Erythroblast (primary cell): ENCODE measurements around the gene TMEM272.
"Not testable (repeated sequence)": the region's sequence is repeated elsewhere in the genome, so short reads cannot be mapped to it uniquely, and the experiment has no call there.

Experiments
- DNase-seq, 2 experiments: peaks; one replicate each; lab custom pipeline; 2025; lab: John Stamatoyannopoulos, UW
- GATA1 ChIP-seq: IDR thresholded peaks from 2 replicates; pipeline ENCODE4 v1.6.1; 2011; ENCODE audit warnings: low read depth, mild to moderate bottlenecking, control low read depth, low read length, moderate library complexity
- POLR2A ChIP-seq: IDR thresholded peaks from 2 replicates; pipeline ENCODE4 v1.6.1; 2011; ENCODE audit warnings: mild to moderate bottlenecking, low read length

Gene TMEM272

DNA sequence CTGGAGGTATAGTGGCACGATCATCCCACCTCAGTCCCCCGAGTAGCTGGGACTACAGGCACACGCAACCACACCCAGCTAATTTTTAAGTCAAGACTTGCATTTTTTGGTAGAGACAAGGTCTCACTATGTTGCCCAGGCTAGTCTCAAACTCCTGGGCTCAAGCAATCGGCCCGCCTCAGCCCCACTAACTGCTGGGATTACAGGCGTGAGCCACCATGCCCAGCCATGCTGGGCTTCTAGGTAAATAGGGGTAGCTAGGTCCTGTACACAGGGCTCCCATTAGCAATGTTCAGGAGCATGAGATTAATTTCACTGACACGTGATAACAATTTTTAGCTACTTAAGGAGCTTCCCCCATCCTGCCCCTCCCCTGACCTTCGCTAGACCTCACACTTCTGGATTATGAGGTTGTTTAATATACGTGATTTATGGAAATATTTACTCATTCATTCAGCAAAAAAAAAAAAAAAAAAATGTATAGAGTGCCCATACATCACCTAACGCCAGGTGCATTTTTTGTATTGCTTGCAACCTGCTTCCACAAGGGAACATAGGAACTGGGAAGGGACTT, 19.2 kb downstream of the TMEM272 start:
- TF ChIP-seq GATA1 (no peak), POLR2A (no peak)
- DNase-seq = no peak

DNA sequence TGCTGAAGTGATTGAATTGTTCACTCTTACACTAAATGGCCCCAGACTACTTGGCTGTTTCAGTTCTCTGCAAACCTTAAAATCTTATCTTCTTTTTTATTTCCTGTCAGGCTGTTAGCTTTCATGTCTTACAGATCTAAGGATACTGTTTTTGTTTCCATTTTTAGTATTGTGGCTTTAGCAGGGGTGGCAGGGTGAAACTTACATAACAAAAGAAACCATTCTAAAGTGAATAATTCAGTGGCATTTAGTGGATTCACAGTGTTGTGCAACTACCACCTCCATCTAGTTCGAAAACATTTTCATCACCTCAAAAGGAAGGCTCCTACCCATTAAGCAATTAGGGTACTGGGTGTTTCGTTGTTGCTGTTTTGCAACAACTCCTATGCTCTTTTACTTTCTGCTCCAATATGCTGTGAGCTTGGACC, 19.8 kb downstream of the TMEM272 start:
- no peak for DNase-seq
- TF ChIP-seq POLR2A = no peak
- TF ChIP-seq GATA1 = no peak

- not testable (repeated sequence) for DNase-seq
These were observed 20.3 kb downstream of the TMEM272 start for GRCh38 chr13:51824712-51825111.

DNA sequence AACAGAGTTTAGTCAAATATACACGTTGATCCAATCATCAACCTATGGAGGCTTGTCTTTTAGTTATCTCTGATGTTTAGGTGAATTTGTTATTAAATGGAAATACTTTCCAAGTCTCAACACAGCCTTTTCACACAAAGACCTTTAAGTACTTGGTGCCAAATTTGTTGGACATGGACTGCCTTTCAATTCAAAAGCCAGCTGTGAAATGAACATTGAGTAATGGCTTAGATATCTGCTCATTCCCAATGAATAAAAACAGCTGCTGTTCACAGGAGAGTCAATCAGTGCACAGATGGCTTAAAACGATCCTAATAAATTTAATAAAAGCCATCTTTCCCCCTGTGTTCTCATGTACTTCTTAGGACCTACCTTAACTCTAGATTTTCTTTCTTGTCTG, 21.1 kb downstream of the TMEM272 start:
- TF ChIP-seq GATA1 (no peak), POLR2A (no peak)
- no peak for DNase-seq

GRCh38 chr13:51823359-51823758, 21.6 kb downstream of the TMEM272 start:
- TF ChIP-seq POLR2A (no peak), GATA1 (no peak)
- no peak for DNase-seq

DNA sequence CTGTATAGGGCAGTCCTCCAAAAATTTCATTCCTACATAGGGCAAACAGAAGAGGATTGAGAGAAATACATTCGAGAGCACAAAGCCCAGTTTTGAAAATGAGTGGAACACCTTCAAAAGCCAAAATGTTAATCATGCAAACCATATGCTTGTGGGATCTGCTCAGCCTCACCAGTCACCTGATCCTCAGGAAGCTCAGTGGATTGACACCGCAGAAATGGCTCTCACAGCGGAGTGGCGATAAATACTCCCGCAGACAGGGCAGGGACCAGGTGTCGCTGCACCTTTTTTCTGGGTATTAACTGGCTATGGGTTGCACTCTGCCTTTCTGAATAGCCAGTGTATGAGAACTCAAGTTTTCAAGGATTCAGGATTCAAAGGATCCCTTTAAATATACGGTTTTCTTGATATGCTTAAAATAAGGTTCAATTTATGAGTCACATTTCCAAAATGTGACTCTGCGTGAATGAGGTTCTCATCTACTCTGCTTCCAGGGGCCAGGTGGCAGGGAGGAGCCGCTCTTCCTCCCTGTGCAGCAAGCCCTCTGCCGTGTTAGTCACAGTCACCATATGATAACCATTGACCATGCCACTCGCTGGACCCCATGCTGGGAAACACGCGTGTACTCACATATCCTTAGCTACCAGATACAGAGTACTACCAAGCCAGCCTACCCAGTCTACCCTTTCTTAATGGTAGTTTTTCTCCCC, 22.7 kb downstream of the TMEM272 start:
- TF ChIP-seq POLR2A (no peak), GATA1 (no peak)
- no peak for DNase-seq

GRCh38 chr13:51821606-51822005, 23.4 kb downstream of the TMEM272 start:
- TF ChIP-seq GATA1 (no peak), POLR2A (no peak)
- DNase-seq = no peak

- no peak for DNase-seq
- no peak for TF ChIP-seq POLR2A
- TF ChIP-seq GATA1 = no peak
These were observed 24.9 kb downstream of the TMEM272 start for GRCh38 chr13:51820016-51820597.

GRCh38 chr13:51819544-51819943, 25.4 kb downstream of the TMEM272 start:
- no peak for DNase-seq
- TF ChIP-seq GATA1 (no peak), POLR2A (no peak)

GRCh38 chr13:51818781-51819511, 26.0 kb downstream of the TMEM272 start:
- TF ChIP-seq GATA1 (no peak), POLR2A (no peak)
- DNase-seq = no peak

DNA sequence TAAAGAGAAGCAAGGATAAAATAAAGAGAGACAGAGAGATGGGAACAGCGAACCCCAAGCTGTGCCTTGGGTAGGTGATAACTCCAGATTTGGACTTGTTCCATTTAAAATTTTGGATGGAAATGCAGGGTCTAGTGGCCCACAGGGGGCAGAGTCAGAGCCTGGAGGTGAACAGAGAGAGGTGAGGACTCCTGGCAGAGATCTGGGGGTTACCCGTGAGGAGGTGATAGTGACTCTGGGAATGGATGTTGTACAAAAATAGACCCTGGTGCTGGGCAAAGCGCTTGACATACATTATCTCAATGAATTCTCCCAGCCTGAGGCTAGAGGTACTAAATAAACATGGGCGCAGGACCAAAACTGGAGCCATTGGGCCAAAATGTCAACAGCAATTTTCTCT, 26.7 kb downstream of the TMEM272 start:
- TF ChIP-seq GATA1 = no peak
- TF ChIP-seq POLR2A = no peak
- no peak for DNase-seq

DNA sequence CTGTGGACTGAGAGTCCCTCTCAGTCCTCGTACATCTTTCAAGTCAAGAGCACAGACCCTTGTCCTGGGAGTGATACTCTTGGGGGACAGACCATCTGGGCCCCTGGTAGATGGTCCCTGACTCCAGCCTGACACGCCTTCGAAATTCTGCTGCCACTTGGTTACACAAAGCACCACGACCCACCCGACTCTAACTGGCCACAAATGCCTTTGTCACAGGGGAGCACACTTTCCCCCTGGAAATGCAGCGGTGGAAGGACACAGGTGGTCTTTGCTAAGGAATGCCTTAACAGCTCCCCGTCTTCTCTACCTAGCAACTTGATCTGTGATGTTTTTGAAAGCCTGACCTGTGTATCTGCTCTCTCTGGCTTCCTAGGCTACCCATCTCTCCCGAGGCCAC, 27.3 kb downstream of the TMEM272 start:
- DNase-seq = no peak
- TF ChIP-seq POLR2A = no peak
- TF ChIP-seq GATA1 = no peak

GRCh38 chr13:51816604-51817249, 28.2 kb downstream of the TMEM272 start:
- no peak for DNase-seq
- TF ChIP-seq GATA1 = no peak
- TF ChIP-seq POLR2A = no peak

- no peak for DNase-seq
- TF ChIP-seq POLR2A = no peak
- TF ChIP-seq GATA1 = no peak
These were observed 29.1 kb downstream of the TMEM272 start for GRCh38 chr13:51815848-51816247.
